HG03139 (cell line): ENCODE measurements around the gene SYTL2.
"Not testable (repeated sequence)": the region's sequence is repeated elsewhere in the genome, so short reads cannot be mapped to it uniquely, and the experiment has no call there.

Source experiments
- ATAC-seq: cut with Tn5 transposase; IDR thresholded peaks from one replicate; pipeline ENCODE4 v1.9.1; 2021; ENCODE audit not compliant: unreplicated experiment

Gene SYTL2

DNA sequence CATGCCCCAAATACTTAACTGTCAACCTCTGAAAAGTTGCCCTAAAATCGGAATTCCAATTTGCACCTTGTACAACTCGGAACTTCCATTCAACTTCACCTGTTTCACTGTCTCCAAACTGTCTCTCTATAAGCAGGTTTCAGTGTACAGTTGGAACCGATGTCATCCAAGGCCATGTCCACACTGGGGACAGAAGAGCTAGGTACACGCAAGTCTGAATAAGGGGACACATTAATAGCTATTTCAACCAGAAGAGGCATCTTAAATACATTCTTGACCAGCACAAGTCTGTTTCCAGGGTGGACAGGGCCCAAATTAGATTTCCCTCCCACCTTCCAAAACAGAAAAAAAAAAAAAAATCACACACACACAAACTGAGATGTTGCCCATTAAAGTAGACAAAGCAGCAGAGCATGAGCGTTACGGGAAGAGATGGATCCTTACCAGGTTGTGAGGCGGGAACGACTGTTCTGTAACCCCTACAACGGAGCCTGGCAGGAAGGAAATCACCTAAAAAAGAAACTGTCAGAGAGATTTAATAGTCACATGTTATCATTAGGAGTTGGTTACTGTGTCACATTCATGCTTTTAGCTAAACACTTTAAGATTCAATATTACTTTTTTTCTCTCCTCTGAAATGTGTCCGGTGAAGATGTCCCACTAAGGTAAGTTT lies 147.7 kb downstream of the SYTL2 start:
- no peak for ATAC-seq

DNA sequence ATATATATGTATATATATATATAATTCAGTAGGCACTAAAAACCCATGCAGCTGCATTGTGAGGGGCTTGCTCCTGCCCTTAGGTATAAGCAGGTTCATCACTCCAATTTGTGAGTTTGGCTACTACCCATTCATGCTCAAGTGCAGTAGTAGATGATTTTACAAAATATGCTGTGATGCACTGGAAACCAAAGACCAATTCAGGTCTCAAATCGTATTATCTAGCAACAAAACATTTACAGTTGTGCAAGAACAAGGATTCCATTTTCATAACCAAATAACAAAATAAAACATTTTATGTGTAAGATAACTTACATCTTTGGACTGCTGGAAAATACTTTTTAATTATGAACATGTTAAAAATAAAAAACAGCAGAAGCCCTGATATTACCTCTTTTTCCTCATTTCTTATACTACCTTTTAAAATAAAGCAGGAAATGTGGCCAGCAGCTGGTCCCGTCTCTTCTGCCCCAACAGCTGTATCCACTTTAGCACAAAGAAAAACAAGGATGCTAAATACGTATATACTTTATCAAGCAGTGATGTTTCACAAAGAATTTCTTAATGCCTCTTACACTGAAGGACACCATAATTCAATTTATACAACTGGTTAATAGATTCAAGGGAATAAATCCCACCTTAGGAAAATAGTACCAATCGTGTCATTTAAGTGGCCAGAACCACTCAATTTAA lies 148.8 kb downstream of the SYTL2 start:
- ATAC-seq: no peak

DNA sequence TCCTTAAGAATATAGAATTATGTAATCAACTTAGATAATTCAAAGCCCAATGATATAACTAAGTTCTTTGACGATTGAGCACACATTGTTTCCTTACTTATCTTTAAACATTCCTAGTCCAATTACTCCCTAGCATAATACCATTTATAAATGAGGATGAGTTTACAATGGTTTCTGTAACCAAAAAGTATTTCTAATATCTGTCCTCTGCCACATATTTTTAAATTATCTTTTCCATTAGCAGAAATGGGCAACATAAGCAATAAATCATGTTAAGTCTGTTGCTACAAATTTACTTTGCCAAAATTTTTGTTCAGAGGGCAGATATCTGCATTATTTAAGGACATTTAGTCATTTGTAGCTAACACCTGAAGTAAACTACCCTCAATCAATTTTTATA lies 152.8 kb downstream of the SYTL2 start:
- ATAC-seq: no peak

DNA sequence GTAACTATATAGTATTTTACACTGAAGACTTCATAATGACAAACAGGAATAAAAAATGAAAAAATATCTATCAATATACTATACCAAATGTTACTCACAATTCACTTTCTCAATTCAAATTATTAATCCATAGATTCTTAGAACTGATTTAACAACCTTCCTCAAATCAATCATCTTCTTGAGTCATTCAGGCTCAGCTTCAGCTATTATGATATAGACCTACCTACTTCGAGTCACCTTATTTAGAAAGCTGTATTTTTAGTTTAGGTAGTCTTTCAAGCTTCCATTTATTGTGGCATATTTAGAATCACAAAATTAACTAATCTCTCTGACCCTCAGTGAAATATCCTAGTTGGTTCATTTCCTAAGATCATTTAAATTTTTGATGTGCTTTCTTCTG lies 154.2 kb downstream of the SYTL2 start:
- ATAC-seq: no peak

DNA sequence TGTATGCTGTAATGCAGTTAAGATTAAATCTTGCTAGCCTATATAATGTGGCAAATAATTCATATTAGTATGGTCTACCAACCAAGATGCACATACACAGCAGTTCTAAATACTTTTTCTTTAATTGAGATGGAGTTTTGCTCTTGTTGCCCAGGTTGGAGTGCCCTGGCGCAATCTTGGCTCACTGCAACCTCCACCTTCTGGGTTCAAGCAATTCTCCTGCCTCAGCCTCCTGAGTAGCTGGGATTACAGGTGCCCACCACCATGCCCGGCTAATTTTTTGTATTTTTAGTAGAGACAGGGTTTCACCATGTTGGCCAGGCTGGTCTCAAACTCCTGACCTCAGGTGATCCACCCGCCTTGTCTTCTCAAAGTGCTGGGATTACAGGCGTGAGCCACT lies 156.6 kb downstream of the SYTL2 start:
- ATAC-seq: not testable (repeated sequence)

DNA sequence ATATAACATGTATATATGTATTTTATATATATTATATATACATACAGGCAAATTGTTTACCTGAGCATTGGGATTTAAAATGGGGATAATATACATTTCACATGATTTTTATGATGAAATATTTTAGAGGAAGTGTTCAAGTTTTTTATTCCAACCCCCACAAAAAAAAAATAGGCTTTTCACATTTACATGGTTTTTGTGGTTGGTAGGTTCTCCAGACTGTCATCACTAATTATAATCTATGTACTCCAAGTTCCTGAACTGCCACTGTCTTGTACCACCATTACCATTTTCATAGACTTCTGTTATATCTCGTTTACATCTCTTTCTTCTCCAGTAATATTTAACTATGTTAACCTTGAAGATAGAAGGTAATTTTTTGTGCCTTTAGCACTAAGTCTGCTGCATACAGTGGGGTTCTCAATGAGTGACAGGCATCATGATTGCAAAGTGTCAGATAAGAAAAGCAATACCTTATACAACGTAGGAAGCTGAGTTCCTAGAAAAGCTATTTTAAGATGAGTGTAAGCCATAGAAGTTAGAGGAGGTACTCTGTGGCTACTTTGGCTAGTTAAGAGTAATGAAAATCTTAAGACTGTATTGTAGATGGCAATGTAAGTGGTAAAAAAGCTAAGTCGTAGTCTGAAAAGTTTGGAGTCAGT lies 158.0 kb downstream of the SYTL2 start:
- ATAC-seq: no peak

DNA sequence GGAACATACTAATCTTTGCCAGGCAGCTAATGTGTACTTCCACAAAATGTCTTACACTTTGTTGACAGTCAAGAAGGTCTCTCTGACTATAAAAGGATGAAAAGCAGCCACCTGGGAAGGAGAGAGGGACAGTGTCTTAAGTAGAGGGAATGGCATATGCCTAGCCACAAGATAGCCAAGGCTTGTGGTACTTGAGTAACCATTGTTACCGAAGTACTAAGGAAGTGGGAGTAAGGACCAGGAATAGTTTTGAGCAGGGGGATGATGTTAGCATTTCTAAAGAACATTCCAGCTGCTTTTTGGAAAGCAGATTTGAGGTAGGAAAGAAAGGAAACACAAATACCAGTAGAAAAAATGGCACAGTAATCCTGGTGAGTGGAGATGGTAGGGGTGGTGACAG lies 159.8 kb downstream of the SYTL2 start:
- ATAC-seq: no peak

DNA sequence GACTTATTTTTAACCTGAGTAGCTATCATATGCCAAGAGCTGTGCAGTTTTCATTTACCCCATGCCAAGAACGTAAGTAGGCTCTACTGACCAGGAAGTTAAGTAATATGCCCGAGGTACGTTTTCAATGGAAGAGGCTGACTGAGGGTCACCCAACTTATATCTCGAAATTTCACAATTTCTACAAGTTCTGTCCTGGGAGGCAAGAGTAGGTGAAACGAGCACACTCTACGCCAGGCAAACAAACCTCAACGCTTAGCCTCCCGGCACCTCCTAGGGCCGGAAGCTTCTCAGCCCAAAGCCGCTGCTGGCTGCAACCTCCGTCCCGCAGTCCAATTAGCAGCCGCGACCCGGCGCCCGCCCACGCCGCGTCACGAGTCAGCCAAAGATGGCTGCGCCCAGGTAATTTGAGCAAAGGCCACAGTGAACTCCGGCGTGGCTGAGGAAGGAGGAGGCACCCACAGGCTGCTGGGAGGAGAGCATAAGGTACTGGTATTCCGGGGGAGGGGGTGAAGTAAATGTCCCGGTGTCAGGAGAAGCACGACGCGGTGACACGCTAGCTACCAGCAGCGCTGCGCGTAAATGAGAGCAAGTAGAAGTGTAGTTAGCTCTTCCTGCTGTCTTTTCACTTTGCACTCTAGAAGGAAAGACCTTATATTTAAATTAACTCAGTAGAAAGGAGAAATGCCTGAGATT lies 163.2 kb downstream of the SYTL2 start, which contains the start of gene TMEM126A:
TMEM126A (plus strand) TSS at position 364 of the 696 bp plus-strand sequence. CDS start 2,289 bp downstream, outside the sequence.
- ATAC-seq: peak; percentile 100

DNA sequence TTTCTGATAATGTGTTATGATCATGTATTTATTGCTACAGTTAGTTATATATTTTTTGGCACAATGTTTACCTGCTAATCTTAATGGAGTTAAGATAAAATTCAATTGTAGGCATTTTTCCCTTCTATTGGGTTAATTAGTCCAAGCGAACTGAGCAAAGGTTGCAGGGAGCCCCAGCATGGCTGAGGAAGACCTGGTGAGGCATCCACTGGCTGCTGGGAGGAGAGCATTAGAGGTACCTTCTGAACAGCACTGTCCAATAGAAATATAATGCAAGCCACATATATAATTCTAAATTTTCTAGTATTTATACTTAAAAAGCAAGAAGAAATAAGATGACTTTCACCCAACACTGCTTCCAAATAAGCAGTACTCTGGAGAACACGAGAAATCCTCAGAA lies 163.9 kb downstream of the SYTL2 start:
- ATAC-seq: no peak
